ENCODE measurements around the gene RASA2. TPM values are rescaled to one million over a fixed set of nuclear protein-coding genes. Genes with fewer than 3 reads are reported as not detected.

The RASA2 gene
- total RNA-seq, 1 donor from 2014 or later, result 16.5 TPM

Other genes with a start within 250 kb of the RASA2 start
- 80.3 and 128 TPM in 2 replicates for gene ZBTB38, start 118.5 kb upstream of the RASA2 start, total RNA-seq